SK-N-SH (cell line): ENCODE data around the gene C11orf91. TPM values are rescaled to one million over a fixed set of nuclear protein-coding genes. Genes with fewer than 3 reads are reported as not detected.

ENCODE experiments used
- CTCF ChIA-PET: fragments of 300-600, 350-600 bp; formaldehyde crosslinking; extraction: SDS; loops from one replicate; lab custom pipeline; 2021; lab: Yijun Ruan, JAX
- POLR2A ChIA-PET: fragments of 350-600 bp; sonication (Branson Sonifier 250); formaldehyde crosslinking; extraction: SDS; loops from one replicate; lab custom pipeline; 2020; ENCODE audit warnings: antibody characterized with exemption, inconsistent platforms; lab: Yijun Ruan, JAX
- DNase-seq: peaks from one replicate; pipeline ENCODE4 v3.0.0; 2012
- H2AFZ ChIP-seq: fragments of 200-600 bp; sonication (generic); 2 replicates; pipeline ENCODE4 v1.8.1; 2016; ENCODE audit warnings: antibody characterized with exemption, mild to moderate bottlenecking, low read depth
- H3F3A ChIP-seq: fragments of 200-600 bp; sonication (generic); replicated peaks from 2 replicates; pipeline ENCODE3; 2016; ENCODE audit warnings: antibody characterized with exemption, mild to moderate bottlenecking; ENCODE audit not compliant: insufficient read depth
- H3K27ac ChIP-seq, 2 experiments: fragments of 200-500 bp in 1 of 2; fragments of 200-600 bp in 1 of 2; sonication (Bioruptor generic) in 1 of 2; sonication (generic), shearing (Covaris generic) in 1 of 2; 2 replicates each; pipeline versions ENCODE4 v1.5.1 to v1.6.1; 2014 to 2016; ENCODE audit warnings: low read depth in 2 of 2, inconsistent platforms in 1 of 2, low read length in 1 of 2, mild to moderate bottlenecking in 1 of 2, mixed read lengths in 1 of 2
- H3K27me3 ChIP-seq: fragments of 200-600 bp; sonication (generic), shearing (Covaris generic); 2 replicates; pipeline ENCODE4 v1.6.1; 2016; ENCODE audit warnings: mixed run types; ENCODE audit not compliant: insufficient read depth
- H3K36me3 ChIP-seq, 2 experiments: fragments of 200-500 bp in 1 of 2; fragments of 200-600 bp in 1 of 2; sonication (Bioruptor generic) in 1 of 2; sonication (generic) in 1 of 2; replicated peaks in 1 of 2; 2 replicates each; pipeline versions ENCODE3 to v1.5.1; 2014 to 2016; ENCODE audit warnings: low read length in 1 of 2, mild to moderate bottlenecking in 1 of 2; ENCODE audit not compliant: insufficient read depth in 2 of 2, control insufficient read depth in 1 of 2
- H3K4me1 ChIP-seq, 2 experiments: fragments of 200-500 bp in 1 of 2; fragments of 200-600 bp in 1 of 2; sonication (Bioruptor generic) in 1 of 2; sonication (generic), shearing (Covaris generic) in 1 of 2; 2 replicates each; pipeline versions ENCODE4 v1.5.1 to v1.6.1; 2014 to 2016; ENCODE audit warnings: low read depth in 1 of 2, low read length in 1 of 2, mixed run types in 1 of 2; ENCODE audit not compliant: insufficient read depth in 2 of 2, control insufficient read depth in 1 of 2
- H3K4me2 ChIP-seq: fragments of 200-600 bp; sonication (generic), shearing (Covaris generic); 2 replicates; pipeline ENCODE4 v1.6.1; 2017; ENCODE audit warnings: mixed run types
- H3K4me3 ChIP-seq, 2 experiments: fragments of 200-500 bp in 1 of 2; fragments of 200-600 bp in 1 of 2; sonication (Bioruptor generic) in 1 of 2; sonication (generic), shearing (Covaris generic) in 1 of 2; 2 replicates each; pipeline versions ENCODE4 v1.5.1 to v1.8.1; 2014 to 2016; ENCODE audit warnings: low read depth in 2 of 2, inconsistent platforms in 1 of 2, low read length in 1 of 2, mild to moderate bottlenecking in 1 of 2, mixed read lengths in 1 of 2, moderate library complexity in 1 of 2
- H3K79me2 ChIP-seq: fragments of 200-600 bp; sonication (generic); 2 replicates; pipeline ENCODE4 v1.8.1; 2017; ENCODE audit warnings: mild to moderate bottlenecking; ENCODE audit not compliant: insufficient read depth
- H3K9ac ChIP-seq: fragments of 200-600 bp; sonication (generic); 2 replicates; pipeline ENCODE4 v1.6.1; 2017; ENCODE audit warnings: mixed run types
- H3K9me2 ChIP-seq: fragments of 200-600 bp; sonication (generic); 2 replicates; pipeline ENCODE4 v1.6.1; 2017; ENCODE audit warnings: mixed run types
- H3K9me3 ChIP-seq: fragments of 200-600 bp; sonication (generic); 2 replicates; pipeline ENCODE4 v1.6.1; 2017; ENCODE audit warnings: mixed run types, mild to moderate bottlenecking, moderate library complexity
- H4K20me1 ChIP-seq: fragments of 200-600 bp; sonication (generic); 2 replicates; pipeline ENCODE4 v1.6.1; 2017; ENCODE audit warnings: mild to moderate bottlenecking, mixed run types; ENCODE audit not compliant: insufficient read depth
- CHD2 ChIP-seq: fragments of 150-350 bp; IDR thresholded peaks from 2 replicates; pipeline ENCODE4 v1.6.1; 2018; ENCODE audit warnings: low read length; ENCODE audit not compliant: partially characterized antibody
- EP300 ChIP-seq, 2 experiments: IDR thresholded peaks; 2 replicates each; pipeline versions ENCODE4 v1.4.0 to v1.6.1; 2012; ENCODE audit warnings: borderline replicate concordance in 1 of 2, low read depth in 1 of 2, low read length in 1 of 2
- FOSL2 ChIP-seq: IDR thresholded peaks from 2 replicates; pipeline ENCODE4 v1.4.0; 2012; ENCODE audit warnings: low read depth, mild to moderate bottlenecking, moderate library complexity, borderline replicate concordance
- IRF3 ChIP-seq: fragments of 150-350 bp; IDR thresholded peaks from 2 replicates; pipeline ENCODE4 v1.6.1; 2016; ENCODE audit warnings: mild to moderate bottlenecking, low read depth, low read length
- JUND ChIP-seq: IDR thresholded peaks from 2 replicates; pipeline ENCODE4 v1.4.0; 2012
- MXI1 ChIP-seq: IDR thresholded peaks from 2 replicates; pipeline ENCODE4 v1.6.1; 2012; ENCODE audit warnings: mild to moderate bottlenecking, low read depth, low read length, improper control_type of control experiment
- PBX3 ChIP-seq: IDR thresholded peaks from 2 replicates; pipeline ENCODE4; 2012
- RCOR1 ChIP-seq: fragments of 150-350 bp; IDR thresholded peaks from 2 replicates; pipeline ENCODE4 v1.6.1; 2017; ENCODE audit warnings: antibody characterized with exemption, low read length
- RXRA ChIP-seq: IDR thresholded peaks from 2 replicates; pipeline ENCODE4 v1.4.0; 2012; ENCODE audit warnings: low read depth, mild to moderate bottlenecking, borderline replicate concordance
- SIN3A ChIP-seq: IDR thresholded peaks from 2 replicates; pipeline ENCODE4 v1.6.1; 2012; ENCODE audit warnings: low read depth, mild to moderate bottlenecking, low read length, moderate library complexity, borderline replicate concordance
- TCF12 ChIP-seq: IDR thresholded peaks from 2 replicates; pipeline ENCODE4 v1.4.0; 2012
- TEAD4 ChIP-seq: IDR thresholded peaks from 2 replicates; pipeline ENCODE4 v1.4.0; 2012; ENCODE audit warnings: mild to moderate bottlenecking, borderline replicate concordance; ENCODE audit not compliant: insufficient read depth
- USF1 ChIP-seq: IDR thresholded peaks from 2 replicates; pipeline ENCODE4 v1.4.0; 2012; ENCODE audit warnings: low read depth, borderline replicate concordance
- WGBS: methylation state at CpG from one replicate; pipeline ENCODE4 v1.1.6; 2017; ENCODE audit warnings: low lambda C conversion rate; 5-methylcytosine and 5-hydroxymethylcytosine counted together
- polyA plus RNA-seq, 3 experiments: library from polyadenylated mRNA; depleted of rRNA; stranded (reverse); fragments of >200 nt; gene quantifications; 2 replicates each; pipeline ENCODE4 v1.2.3, GENCODE V29; 2012

C11orf91 gene
- polyA plus RNA-seq, 1 of the 3 experiments (the other 2 are of a cell fraction) = 0.15 TPM

DNA sequence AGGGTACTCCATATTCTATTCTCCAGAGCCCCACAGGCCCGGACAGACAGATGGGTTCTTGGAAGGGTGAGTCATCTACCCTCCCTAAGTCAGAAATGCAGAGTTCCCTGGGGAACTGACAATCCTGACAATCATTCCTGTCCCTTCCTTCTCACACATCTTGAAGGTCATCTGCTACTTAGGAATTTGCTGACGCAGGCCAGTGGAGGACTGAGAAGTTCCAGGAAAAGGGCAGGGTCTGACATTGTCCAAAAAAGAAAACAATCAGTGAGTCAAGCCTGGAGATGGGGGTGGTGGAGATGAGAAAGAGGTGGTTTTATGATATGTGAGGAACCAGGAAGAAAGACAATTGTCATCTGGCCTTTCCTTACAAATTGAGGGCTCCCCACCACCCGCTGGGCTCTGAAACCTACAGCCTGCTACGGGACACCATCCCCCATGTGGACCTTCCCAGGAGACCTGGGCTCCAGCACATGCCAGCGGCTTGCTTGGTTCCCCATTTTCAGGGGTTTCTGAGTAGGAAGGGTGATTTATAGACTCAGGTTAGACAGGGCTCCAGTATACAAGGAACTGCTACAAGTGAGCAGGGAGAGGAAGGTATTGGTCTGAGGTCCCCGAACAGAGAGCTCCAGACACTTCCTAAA is 22.7 kb upstream of the C11orf91 start:
- no peak for DNase-seq
- whole genome bisulfite sequencing = 63% methylated on average over 6 of the region's 6 CpGs
- Histone ChIP-seq H3K4me3 (no peak overlapping the region), H3K9me3 (no peaks in the 10 kb centered on the region), H3K4me2 (peak overlapping the region; percentile 23), H3K27me3 (no peaks in the 10 kb centered on the region), H3K27ac (peak overlapping the region; percentile 40 to 98; a peak in 3 of 4 replicates), H2AFZ (no peak overlapping the region), H3K36me3 (peaks cover 20 to 36% of the 10 kb centered on the region in 2 experiments), H3K9me2 (no peaks in the 10 kb centered on the region), H3F3A (peaks cover 61% of the 10 kb centered on the region), H4K20me1 (peaks cover 61% of the 10 kb centered on the region), H3K4me1 (peaks cover 0 to 48% of the 10 kb centered on the region in 2 experiments), H3K79me2 (peaks cover 100% of the 10 kb centered on the region), H3K9ac (peak overlapping the region; percentile 74)
- CTCF ChIA-PET = interaction anchor here (0.8 to 1.7 kb wide), 2 partner anchors 31 to 106 kb away, joined by 3 to 4 read pairs; no protein-coding TSS in a partner anchor
- POLR2A ChIA-PET = no interaction called here
- TF ChIP-seq RXRA (peak; percentile 21; the same call in 1 of the 2 replicates), CHD2 (no peak), RCOR1 (no peak), TCF12 (peak; percentile 78), FOSL2 (peak; percentile 73), MXI1 (no peak), TEAD4 (peak; percentile 46; the same call in 1 of the 2 replicates), PBX3 (peak; percentile 91), SIN3A (no peak), IRF3 (no peak), JUND (peak; percentile 63), EP300 (IDR thresholded peaks at IDR 0.05; ENCODE audit: borderline replicate concordance in 1 of 2, low read depth in 1 of 2, low read length in 1 of 2) (peak in 1 of 2 experiments; percentile 22; a peak in 1 of 4 replicates), USF1 (no peak)
